Hepatocyte (in vitro differentiated cells): ENCODE data around the gene SCRG1. TPM values are rescaled to one million over a fixed set of nuclear protein-coding genes. Genes with fewer than 3 reads are reported as not detected.
A peak's percentile ranks its signal among the peaks of the same experiment; 100 is the strongest.

Source experiments
- DNase-seq: peaks from one replicate; pipeline ENCODE4 v3.0.0-alpha.2; 2016; ENCODE audit warnings: low spot score
- H2AFZ ChIP-seq: fragments of 200-600 bp; sonication (generic); 2 replicates; pipeline ENCODE4 v1.6.0; 2016; ENCODE audit warnings: antibody characterized with exemption, mild to moderate bottlenecking
- H3K27ac ChIP-seq: fragments of 200-600 bp; sonication (generic); 2 replicates; pipeline ENCODE4 v1.5.1; 2016; ENCODE audit warnings: mild to moderate bottlenecking
- H3K27me3 ChIP-seq: fragments of 200-600 bp; sonication (generic); 2 replicates; pipeline ENCODE4 v1.6.1; 2016
- H3K36me3 ChIP-seq: fragments of 200-600 bp; sonication (generic); replicated peaks from 2 replicates; pipeline ENCODE4 v1.5.1; 2016; ENCODE audit warnings: low read depth; ENCODE audit not compliant: insufficient read depth
- H3K4me1 ChIP-seq: fragments of 200-600 bp; sonication (generic); 2 replicates; pipeline ENCODE4 v1.5.1; 2016; ENCODE audit warnings: mild to moderate bottlenecking, moderate library complexity; ENCODE audit not compliant: insufficient read depth
- H3K4me2 ChIP-seq: fragments of 200-600 bp; sonication (generic); 2 replicates; pipeline ENCODE4 v1.6.0; 2016
- H3K4me3 ChIP-seq: fragments of 200-600 bp; sonication (generic); 2 replicates; pipeline ENCODE4 v1.5.1; 2016; ENCODE audit warnings: mild to moderate bottlenecking
- H3K79me2 ChIP-seq: fragments of 200-600 bp; sonication (generic); 2 replicates; pipeline ENCODE4 v1.6.0; 2017; ENCODE audit warnings: mild to moderate bottlenecking
- H3K9me2 ChIP-seq: fragments of 200-600 bp; sonication (generic); replicated peaks from 2 replicates; pipeline ENCODE4 v1.6.0; 2017; ENCODE audit warnings: mild to moderate bottlenecking; ENCODE audit not compliant: insufficient read depth
- H3K9me3 ChIP-seq: fragments of 200-600 bp; sonication (generic); 2 replicates; pipeline ENCODE4 v1.5.1; 2016; ENCODE audit warnings: low read depth, mild to moderate bottlenecking
- H4K20me1 ChIP-seq: fragments of 200-600 bp; sonication (generic); 2 replicates; pipeline ENCODE4 v1.6.0; 2016; ENCODE audit warnings: mild to moderate bottlenecking; ENCODE audit not compliant: insufficient read depth, poor library complexity, severe bottlenecking
- CTCF ChIP-seq: fragments of 200-600 bp; sonication (generic); IDR thresholded peaks from 2 replicates; pipeline ENCODE4 v1.5.1; 2016; ENCODE audit warnings: antibody characterized with exemption, mild to moderate bottlenecking; ENCODE audit not compliant: poor library complexity
- EZH2 ChIP-seq: fragments of 200-600 bp; sonication (generic); IDR thresholded peaks from 2 replicates; pipeline ENCODE4 v1.6.1; 2016; ENCODE audit warnings: antibody characterized with exemption, mild to moderate bottlenecking, borderline replicate concordance
- EZH2phosphoT487 ChIP-seq: fragments of 200-600 bp; sonication (generic); IDR thresholded peaks from one replicate; pipeline ENCODE4 v1.6.1; 2018; ENCODE audit warnings: antibody characterized with exemption, mild to moderate bottlenecking, low read depth, moderate library complexity; ENCODE audit not compliant: unreplicated experiment, severe bottlenecking
- WGBS: methylation state at CpG from one replicate; pipeline ENCODE4 v1.1.6; 2016; ENCODE audit warnings: low lambda C conversion rate; ENCODE audit errors: missing lambda C conversion rate; 5-methylcytosine and 5-hydroxymethylcytosine counted together
- polyA plus RNA-seq: library from polyadenylated mRNA; unstranded; fragments of >200 nt; fragmentation: Nextera tagmentation; extraction: Ambion mirVana; gene quantifications from 2 replicates; pipeline ENCODE4 v1.2.1, GENCODE V29; 2016
- total RNA-seq: library from RNA; depleted of rRNA; stranded (reverse); fragments of >200 nt; gene quantifications from 2 replicates; pipeline ENCODE4 v1.2.3, GENCODE V29; 2014

The SCRG1 gene
- total and polyA plus RNA-seq, 2 experiments from 2014 or later, result 2.1 to 5.1 TPM

- no peaks in the 10 kb centered on the region for H3K36me3 ChIP-seq
- no peak for DNase-seq
- H3K4me2 ChIP-seq, result no peak overlapping the region
- no peak overlapping the region for H3K27ac ChIP-seq
- no peaks in the 10 kb centered on the region for H3K79me2 ChIP-seq
- TF ChIP-seq EZH2phosphoT487 (no peak), EZH2 (no peak)
- H3K9me2 ChIP-seq, result no peaks in the 10 kb centered on the region
- H3K27me3 ChIP-seq, result no peaks in the 10 kb centered on the region
- no peak overlapping the region for H3K4me3 ChIP-seq
- H2AFZ ChIP-seq, result no peak overlapping the region
- no peaks in the 10 kb centered on the region for H3K4me1 ChIP-seq
- H4K20me1 ChIP-seq, result no peaks in the 10 kb centered on the region
- H3K9me3 ChIP-seq, result no peaks in the 10 kb centered on the region
Measured at GRCh38 chr4:173443121-173443520, 44.2 kb upstream of the SCRG1 start.

GRCh38 chr4:173442223-173442932, 43.5 kb upstream of the SCRG1 start:
- no peak overlapping the region for H3K4me3 ChIP-seq
- TF ChIP-seq CTCF, result no peak
- TF ChIP-seq EZH2, result no peak
- no peak for TF ChIP-seq EZH2phosphoT487
- no peaks in the 10 kb centered on the region for H3K27me3 ChIP-seq

GRCh38 chr4:173440888-173441287, 42.0 kb upstream of the SCRG1 start:
- H3K27me3 ChIP-seq, result no peaks in the 10 kb centered on the region
- no peak overlapping the region for H3K4me2 ChIP-seq
- WGBS, result 93% methylated on average over 3 of the region's 3 CpGs
- H3K9me3 ChIP-seq, result no peaks in the 10 kb centered on the region
- H3K4me1 ChIP-seq, result peaks cover 7% of the 10 kb centered on the region
- H3K36me3 ChIP-seq, result no peaks in the 10 kb centered on the region
- no peak overlapping the region for H2AFZ ChIP-seq
- no peaks in the 10 kb centered on the region for H3K9me2 ChIP-seq
- no peak for DNase-seq
- no peaks in the 10 kb centered on the region for H3K79me2 ChIP-seq
- H4K20me1 ChIP-seq, result no peaks in the 10 kb centered on the region
- TF ChIP-seq EZH2, result no peak
- no peak for TF ChIP-seq CTCF
- no peak for TF ChIP-seq EZH2phosphoT487
- no peak overlapping the region for H3K4me3 ChIP-seq
- no peak overlapping the region for H3K27ac ChIP-seq

More at GRCh38 chr4:173442223-173442932, 43.5 kb upstream of the SCRG1 start:
- Histone ChIP-seq H3K4me2 (no peak overlapping the region), H4K20me1 (no peaks in the 10 kb centered on the region), H3K79me2 (no peaks in the 10 kb centered on the region), H3K9me2 (no peaks in the 10 kb centered on the region), H2AFZ (no peak overlapping the region), H3K9me3 (no peaks in the 10 kb centered on the region), H3K27ac (no peak overlapping the region), H3K36me3 (no peaks in the 10 kb centered on the region), H3K4me1 (no peaks in the 10 kb centered on the region)
- DNase-seq, result no peak
- WGBS, result 91% methylated on average over 10 of the region's 10 CpGs

GRCh38 chr4:173436771-173437265, 37.9 kb upstream of the SCRG1 start:
- Histone ChIP-seq H3K9me2 (no peaks in the 10 kb centered on the region), H3K9me3 (no peaks in the 10 kb centered on the region), H3K27me3 (no peaks in the 10 kb centered on the region), H3K27ac (peak overlapping the region; percentile 17), H3K79me2 (no peaks in the 10 kb centered on the region), H3K4me3 (no peak overlapping the region), H2AFZ (no peak overlapping the region), H3K4me1 (peaks cover 7% of the 10 kb centered on the region), H3K36me3 (no peaks in the 10 kb centered on the region), H4K20me1 (no peaks in the 10 kb centered on the region), H3K4me2 (no peak overlapping the region)
- no peak for TF ChIP-seq CTCF
- no peak for TF ChIP-seq EZH2phosphoT487
- no peak for TF ChIP-seq EZH2
- no peak for DNase-seq
- WGBS, result 74% methylated on average over 6 of the region's 6 CpGs
